ENCODE results near the gene FLNB.

Gene FLNB

GRCh38 chr3:58026598-58026997 is 18.4 kb downstream of the FLNB start:
- no peak overlapping the region for H3K4me3 ChIP-seq (ENCODE audit: control insufficient read depth, low read depth, low read length)
- no peak for DNase-seq (ENCODE audit: low read depth)
- no peak for TF ChIP-seq CTCF (conservative IDR thresholded peaks at IDR 0.05; ENCODE audit: control insufficient read depth, insufficient read depth, low read depth, low read length)

- no peak for DNase-seq (ENCODE audit: low read depth)
- no peak for TF ChIP-seq CTCF (conservative IDR thresholded peaks at IDR 0.05; ENCODE audit: control insufficient read depth, insufficient read depth, low read depth, low read length)
- H3K4me3 ChIP-seq (ENCODE audit: control insufficient read depth, low read depth, low read length), result no peak overlapping the region
Observed at GRCh38 chr3:58027704-58028317, 19.6 kb downstream of the FLNB start.

GRCh38 chr3:58028902-58029301 is 20.7 kb downstream of the FLNB start:
- TF ChIP-seq CTCF (conservative IDR thresholded peaks at IDR 0.05; ENCODE audit: control insufficient read depth, insufficient read depth, low read depth, low read length), result no peak
- no peak overlapping the region for H3K4me3 ChIP-seq (ENCODE audit: control insufficient read depth, low read depth, low read length)
- DNase-seq (ENCODE audit: low read depth), result no peak

GRCh38 chr3:58029842-58030584 is 21.8 kb downstream of the FLNB start:
- TF ChIP-seq CTCF (conservative IDR thresholded peaks at IDR 0.05; ENCODE audit: control insufficient read depth, insufficient read depth, low read depth, low read length), result no peak
- DNase-seq (ENCODE audit: low read depth), result no peak
- no peak overlapping the region for H3K4me3 ChIP-seq (ENCODE audit: control insufficient read depth, low read depth, low read length)

- DNase-seq (ENCODE audit: low read depth), result peak; percentile 79
- TF ChIP-seq CTCF (conservative IDR thresholded peaks at IDR 0.05; ENCODE audit: control insufficient read depth, insufficient read depth, low read depth, low read length), result no peak
- H3K4me3 ChIP-seq (ENCODE audit: control insufficient read depth, low read depth, low read length), result no peak overlapping the region
Observed at GRCh38 chr3:58032186-58032585, 24.0 kb downstream of the FLNB start.

GRCh38 chr3:58034738-58035523 is 26.7 kb downstream of the FLNB start:
- no peak for TF ChIP-seq CTCF (conservative IDR thresholded peaks at IDR 0.05; ENCODE audit: control insufficient read depth, insufficient read depth, low read depth, low read length)
- no peak for DNase-seq (ENCODE audit: low read depth)
- H3K4me3 ChIP-seq (ENCODE audit: control insufficient read depth, low read depth, low read length), result no peak overlapping the region
